Thoracic aorta (tissue), 2 donors: ENCODE data around the gene FAM187B. TPM values are rescaled to one million over a fixed set of nuclear protein-coding genes. Genes with fewer than 3 reads are reported as not detected.
"Not testable (repeated sequence)": the region's sequence is repeated elsewhere in the genome, so short reads cannot be mapped to it uniquely, and the experiment has no call there.

Experiments
- ATAC-seq: fragments of 150-250 bp; one replicate; pipeline ENCODE4 v1.8.0; 2017; ENCODE audit warnings: low read depth; ENCODE audit not compliant: insufficient number of reproducible peaks, low FRiP score
- DNase-seq: peaks from one replicate; pipeline ENCODE4 v3.0.0-alpha.2; 2020; ENCODE audit warnings: low spot score
- H3K27ac ChIP-seq, 2 donors: fragments of 200-600 bp; sonication (generic); 1 replicate in 1 of 2; 2 replicates in 1 of 2; pipeline ENCODE4 v1.5.1; 2016; ENCODE audit warnings: mild to moderate bottlenecking in 2 of 2, moderate library complexity in 2 of 2
- H3K27me3 ChIP-seq: fragments of 200-600 bp; sonication (generic); replicated peaks from 2 replicates; pipeline ENCODE4 v1.6.0; 2016; ENCODE audit warnings: mild to moderate bottlenecking; ENCODE audit not compliant: insufficient read depth
- H3K36me3 ChIP-seq: fragments of 200-600 bp; sonication (generic); one replicate; pipeline ENCODE4 v1.5.1; 2016
- H3K4me1 ChIP-seq, 2 donors: fragments of 200-600 bp; sonication (generic); 1 replicate in 1 of 2; 2 replicates in 1 of 2; pipeline versions ENCODE4 v1.5.1 to v1.6.0; 2016; ENCODE audit warnings: low read depth in 2 of 2, mild to moderate bottlenecking in 1 of 2; ENCODE audit not compliant: control insufficient read depth in 1 of 2
- H3K4me3 ChIP-seq: fragments of 200-600 bp; sonication (generic); 2 replicates; pipeline ENCODE4 v1.5.1; 2016; ENCODE audit warnings: mild to moderate bottlenecking
- H3K9me3 ChIP-seq: fragments of 200-600 bp; sonication (generic); 2 replicates; pipeline ENCODE4 v1.5.1; 2016
- total RNA-seq, 2 donors: library from RNA; depleted of rRNA; stranded (reverse); fragments of >200 nt; gene quantifications; one replicate each; pipeline versions ENCODE4 v1.1.0 to v1.2.3, GENCODE V29; 2016
- TF ChIP-seq, protein P1 (sequence below): fragments of 200-600 bp; sonication (generic); IDR thresholded peaks from one replicate; pipeline ENCODE4 v1.5.1; 2019; ENCODE audit warnings: antibody characterized with exemption

The FAM187B gene
- total RNA-seq, 2 donors from 2014 or later, result not detected

DNA sequence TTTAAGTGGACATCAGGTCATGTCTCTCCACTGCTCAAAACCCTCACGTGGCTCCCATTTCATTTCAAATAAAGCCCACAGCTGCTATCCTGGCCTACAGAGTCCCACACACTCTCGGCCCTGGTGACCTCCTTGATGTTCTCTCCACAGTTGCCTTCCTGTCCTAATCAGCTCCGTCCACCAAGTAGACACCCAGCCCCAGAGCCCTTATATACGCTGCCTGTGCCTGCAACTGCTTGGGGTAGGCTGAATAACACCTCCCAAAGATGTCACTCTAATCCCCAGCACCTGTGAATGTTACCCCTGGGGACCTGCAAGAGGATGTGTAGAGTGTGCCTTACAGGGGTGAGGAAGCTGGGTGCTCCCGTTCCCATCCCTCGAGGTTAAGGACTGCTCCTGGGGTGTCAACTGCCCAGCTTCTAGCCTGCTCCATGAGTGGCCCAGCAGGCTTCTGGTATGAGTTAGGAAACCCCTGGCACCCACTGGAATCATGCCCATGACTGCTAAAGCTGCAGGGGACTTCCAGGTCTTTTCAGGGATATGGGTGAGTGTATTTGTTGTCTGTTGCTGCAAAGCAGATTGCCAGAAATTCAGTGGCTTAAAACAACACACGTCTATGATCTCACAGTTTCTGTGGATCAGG lies 6.0 kb downstream of the FAM187B start:
- no peaks in the 10 kb centered on the region for H3K9me3 ChIP-seq
- no peaks in the 10 kb centered on the region for H3K4me1 ChIP-seq
- DNase-seq (no peak), ATAC-seq (no peak)
- TF ChIP-seq, protein P1, sequence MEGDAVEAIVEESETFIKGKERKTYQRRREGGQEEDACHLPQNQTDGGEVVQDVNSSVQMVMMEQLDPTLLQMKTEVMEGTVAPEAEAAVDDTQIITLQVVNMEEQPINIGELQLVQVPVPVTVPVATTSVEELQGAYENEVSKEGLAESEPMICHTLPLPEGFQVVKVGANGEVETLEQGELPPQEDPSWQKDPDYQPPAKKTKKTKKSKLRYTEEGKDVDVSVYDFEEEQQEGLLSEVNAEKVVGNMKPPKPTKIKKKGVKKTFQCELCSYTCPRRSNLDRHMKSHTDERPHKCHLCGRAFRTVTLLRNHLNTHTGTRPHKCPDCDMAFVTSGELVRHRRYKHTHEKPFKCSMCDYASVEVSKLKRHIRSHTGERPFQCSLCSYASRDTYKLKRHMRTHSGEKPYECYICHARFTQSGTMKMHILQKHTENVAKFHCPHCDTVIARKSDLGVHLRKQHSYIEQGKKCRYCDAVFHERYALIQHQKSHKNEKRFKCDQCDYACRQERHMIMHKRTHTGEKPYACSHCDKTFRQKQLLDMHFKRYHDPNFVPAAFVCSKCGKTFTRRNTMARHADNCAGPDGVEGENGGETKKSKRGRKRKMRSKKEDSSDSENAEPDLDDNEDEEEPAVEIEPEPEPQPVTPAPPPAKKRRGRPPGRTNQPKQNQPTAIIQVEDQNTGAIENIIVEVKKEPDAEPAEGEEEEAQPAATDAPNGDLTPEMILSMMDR, result no peak
- no peak overlapping the region for H3K27ac ChIP-seq
- H3K27me3 ChIP-seq, result no peaks in the 10 kb centered on the region
- H3K36me3 ChIP-seq, result no peaks in the 10 kb centered on the region
- no peak overlapping the region for H3K4me3 ChIP-seq

DNA sequence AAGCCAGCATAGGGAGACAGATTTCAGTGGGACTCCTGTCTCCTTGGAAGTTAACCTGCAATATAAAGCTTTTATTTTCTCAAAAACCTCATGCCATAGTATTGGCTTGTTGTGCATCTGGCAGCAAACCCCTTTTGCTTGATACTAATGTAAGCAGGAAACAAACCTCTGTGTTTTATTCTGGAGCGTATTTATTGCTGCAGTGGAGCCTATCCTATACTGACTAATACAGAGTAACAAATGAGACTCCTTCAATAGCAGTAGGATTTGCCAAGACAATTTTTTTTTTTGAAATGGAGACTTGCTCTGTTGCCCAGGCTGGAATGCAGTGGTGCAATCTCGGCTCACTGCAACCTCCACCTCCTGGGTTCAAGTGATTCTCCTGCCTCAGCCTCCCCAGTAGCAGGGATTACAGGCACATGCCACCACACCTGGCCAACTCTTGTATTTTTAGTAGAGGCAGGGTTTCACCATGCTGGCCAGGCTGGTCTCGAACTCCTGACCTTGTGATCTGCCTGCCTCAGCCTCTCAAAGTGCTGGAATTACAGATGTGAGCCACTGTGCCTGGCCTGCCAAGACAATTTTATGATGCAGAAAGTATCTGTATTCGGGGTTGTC lies 7.5 kb downstream of the FAM187B start:
- not testable (repeated sequence) for H3K4me3 ChIP-seq, H3K4me1 ChIP-seq, H3K27me3 ChIP-seq, H3K9me3 ChIP-seq, H3K27ac ChIP-seq, H3K36me3 ChIP-seq, DNase-seq, ATAC-seq

DNA sequence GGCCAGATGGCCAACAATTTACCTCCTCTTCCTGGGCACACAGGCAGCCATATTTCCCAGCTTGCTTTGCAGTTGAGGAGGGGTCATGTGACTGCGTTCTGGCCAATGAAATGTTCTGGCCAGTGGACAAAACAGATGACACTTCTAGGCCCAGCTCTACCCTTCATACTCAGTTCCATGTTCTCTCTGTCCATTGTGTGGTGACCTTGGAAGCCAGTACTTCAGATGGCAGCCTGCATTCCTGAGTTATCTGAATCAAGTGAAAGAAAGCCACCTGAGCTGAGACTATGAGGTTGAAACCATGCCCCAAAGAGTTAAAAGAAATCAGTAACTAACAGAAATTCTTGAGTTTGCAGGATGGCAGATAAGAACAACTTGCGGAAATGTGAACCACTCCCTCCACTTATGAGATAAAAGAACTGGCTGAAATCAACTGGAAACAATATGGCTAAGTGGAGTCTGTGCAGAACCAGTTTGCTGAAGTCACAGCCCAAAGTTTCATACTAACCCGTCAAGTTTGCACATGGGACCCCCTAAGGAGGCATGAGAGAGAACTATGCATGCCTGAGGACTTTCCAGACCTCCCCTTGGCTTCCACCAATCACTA lies 8.1 kb downstream of the FAM187B start:
- no peaks in the 10 kb centered on the region for H3K9me3 ChIP-seq
- DNase-seq (no peak), ATAC-seq (no peak)
- no peak overlapping the region for H3K4me3 ChIP-seq
- H3K4me1 ChIP-seq, result no peaks in the 10 kb centered on the region
- H3K27ac ChIP-seq, result no peak overlapping the region
- no peaks in the 10 kb centered on the region for H3K36me3 ChIP-seq
- no peaks in the 10 kb centered on the region for H3K27me3 ChIP-seq
- TF ChIP-seq, protein P1, result no peak

DNA sequence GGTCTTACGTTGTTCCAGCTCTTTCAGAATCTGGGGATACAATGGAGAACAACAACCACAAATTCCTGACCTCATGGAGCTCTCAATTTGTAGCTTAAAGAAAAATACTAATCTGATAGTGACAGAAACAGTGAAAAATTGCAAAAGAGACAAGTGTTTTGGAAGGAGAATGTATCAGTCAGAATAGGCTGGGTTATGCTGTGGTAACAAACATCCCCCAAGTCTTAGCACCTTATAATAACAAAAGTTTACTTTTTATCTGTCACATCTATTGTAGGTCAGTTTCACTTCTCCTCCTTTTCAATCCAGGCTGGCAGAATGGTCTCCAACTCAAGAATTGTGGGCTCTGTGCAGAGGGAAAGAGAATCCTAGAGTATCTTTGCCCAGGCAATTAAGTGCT lies 9.5 kb downstream of the FAM187B start:
- Histone ChIP-seq H3K36me3 (no peaks in the 10 kb centered on the region), H3K27ac (no peak overlapping the region), H3K9me3 (no peaks in the 10 kb centered on the region), H3K4me3 (no peak overlapping the region), H3K27me3 (no peaks in the 10 kb centered on the region), H3K4me1 (peaks cover 0 to 8% of the 10 kb centered on the region in 2 donors)
- ATAC-seq (no peak), DNase-seq (no peak)
- TF ChIP-seq, protein P1, result no peak

DNA sequence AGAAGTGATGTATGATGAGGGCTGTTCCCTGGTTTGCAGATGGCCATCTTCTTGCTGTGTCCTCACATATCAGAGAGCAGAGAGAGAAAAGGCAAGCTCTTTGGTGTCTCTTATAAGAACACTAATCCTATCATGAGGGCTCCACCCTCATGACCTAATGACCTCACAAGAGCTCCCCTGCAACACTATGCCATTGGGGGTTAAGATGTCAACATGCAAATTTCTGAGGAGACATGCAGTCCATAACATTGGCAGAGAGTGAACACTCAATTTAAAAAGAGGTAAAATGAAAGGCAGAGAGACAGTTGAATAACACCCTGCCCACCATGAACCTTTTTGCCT lies 10.9 kb downstream of the FAM187B start:
- DNase-seq, result no peak
- ATAC-seq, result no peak
- no peak overlapping the region for H3K4me3 ChIP-seq
- H3K9me3 ChIP-seq, result no peaks in the 10 kb centered on the region
- H3K36me3 ChIP-seq, result no peaks in the 10 kb centered on the region
- no peak overlapping the region for H3K27ac ChIP-seq
- TF ChIP-seq, protein P1, result no peak
- no peaks in the 10 kb centered on the region for H3K27me3 ChIP-seq
- peaks cover 0 to 8% of the 10 kb centered on the region in 2 donors for H3K4me1 ChIP-seq
